GM19372 (cell line): ENCODE results near the gene ANKRD9.
"Not testable (repeated sequence)": the region's sequence is repeated elsewhere in the genome, so short reads cannot be mapped to it uniquely, and the experiment has no call there.

Source experiments
- ATAC-seq: cut with Tn5 transposase; IDR thresholded peaks from one replicate; pipeline ENCODE4 v1.9.1; 2021; ENCODE audit warnings: mild to moderate bottlenecking, low read depth, moderate library complexity; ENCODE audit not compliant: unreplicated experiment

ANKRD9 gene

DNA sequence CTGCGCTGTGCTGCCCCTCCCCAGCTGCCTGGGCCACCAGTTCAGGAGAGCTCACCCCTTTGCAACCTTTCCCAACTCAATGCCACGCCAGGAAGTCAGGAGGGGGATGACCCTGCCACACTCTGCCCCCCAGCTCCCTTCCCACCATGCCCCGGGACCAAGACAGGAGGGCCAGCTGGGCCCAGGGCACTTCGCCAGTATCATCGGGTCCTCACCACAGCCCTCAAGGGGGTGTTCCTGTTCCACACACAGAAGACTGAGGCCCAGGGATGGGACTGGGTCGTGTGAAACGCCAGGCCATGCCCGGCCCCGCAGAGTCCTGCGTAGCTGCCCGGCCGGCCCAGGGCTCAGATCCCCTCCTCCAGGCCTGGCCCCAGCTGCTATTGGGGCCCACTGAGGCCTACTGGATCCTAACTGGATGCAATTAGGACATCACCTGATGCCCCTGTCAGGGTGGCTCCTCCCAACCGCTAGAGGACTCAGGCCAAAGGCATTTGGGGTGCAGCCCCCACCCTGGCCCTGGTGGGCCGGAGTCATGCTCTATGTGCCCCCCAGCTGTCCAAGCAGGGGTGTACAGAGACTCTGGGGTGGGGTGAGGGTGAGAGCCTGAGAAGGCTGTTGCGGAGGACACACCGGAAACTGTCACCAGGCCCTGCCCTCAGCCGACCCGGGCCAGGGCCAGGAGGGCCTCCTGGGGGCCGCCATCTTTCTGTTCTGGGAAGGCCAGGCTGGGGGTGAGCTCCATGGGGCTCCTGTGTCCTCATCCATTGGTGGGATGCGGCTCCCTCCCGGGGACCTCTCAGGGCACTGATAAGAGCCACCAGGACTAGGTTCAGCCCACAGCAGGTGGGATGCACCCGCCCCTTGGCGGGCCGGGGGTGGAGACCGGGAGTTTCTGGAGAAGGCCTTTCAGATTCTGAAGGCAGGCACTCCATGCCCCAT lies 29.3 kb upstream of the ANKRD9 start:
- no peak for ATAC-seq

DNA sequence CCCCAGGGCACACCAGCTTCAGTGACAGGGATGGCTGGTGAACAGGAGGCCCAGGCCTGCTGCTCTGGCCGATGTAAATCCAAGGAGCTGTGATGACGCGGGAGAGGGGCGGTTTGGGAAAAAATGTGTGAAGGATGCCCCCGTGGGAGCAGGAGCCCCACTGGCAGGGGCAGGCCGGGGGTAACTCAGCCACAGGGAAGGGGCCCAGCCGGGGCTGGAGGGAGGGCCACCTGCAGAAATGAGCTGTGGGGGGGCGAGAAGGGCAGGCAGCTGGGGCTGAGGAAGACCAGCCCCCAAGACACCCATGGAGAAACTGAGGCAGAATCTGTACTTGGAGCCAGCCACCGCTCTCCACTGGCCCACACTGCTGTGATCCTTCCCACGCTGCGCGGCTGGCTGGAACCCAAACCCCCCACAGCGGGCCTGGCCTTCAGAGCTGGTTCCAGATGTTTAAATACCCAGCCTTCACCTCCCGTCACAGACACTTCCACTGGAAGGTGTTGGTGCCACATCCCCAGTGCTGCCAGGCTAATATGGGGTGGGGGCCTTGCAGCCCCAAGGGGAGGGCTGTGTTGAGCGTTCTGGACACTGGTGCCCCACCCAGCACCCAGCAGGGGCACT lies 28.5 kb upstream of the ANKRD9 start:
- no peak for ATAC-seq

DNA sequence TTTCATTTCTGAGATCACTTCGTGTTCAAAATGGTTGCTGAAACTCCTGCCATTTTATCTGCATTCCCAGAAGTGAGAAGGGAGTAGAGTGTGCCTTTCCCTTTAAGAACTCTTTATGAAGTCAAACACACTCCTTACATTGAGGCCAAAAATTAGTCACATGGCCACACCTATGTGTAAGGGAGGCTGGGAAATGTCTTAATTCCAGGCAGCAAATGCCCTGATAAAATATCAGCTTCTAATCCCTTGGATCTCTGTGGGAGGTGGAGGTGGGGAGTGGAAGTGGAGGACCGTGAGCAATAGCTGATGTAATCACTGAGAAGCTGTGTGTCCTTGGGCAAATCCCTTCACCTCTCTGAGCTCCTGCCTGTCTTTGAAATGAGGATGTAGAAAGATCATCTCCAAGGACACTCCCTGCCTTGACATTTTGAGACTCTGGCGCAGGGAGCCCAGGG lies 22.7 kb upstream of the ANKRD9 start:
- no peak for ATAC-seq

DNA sequence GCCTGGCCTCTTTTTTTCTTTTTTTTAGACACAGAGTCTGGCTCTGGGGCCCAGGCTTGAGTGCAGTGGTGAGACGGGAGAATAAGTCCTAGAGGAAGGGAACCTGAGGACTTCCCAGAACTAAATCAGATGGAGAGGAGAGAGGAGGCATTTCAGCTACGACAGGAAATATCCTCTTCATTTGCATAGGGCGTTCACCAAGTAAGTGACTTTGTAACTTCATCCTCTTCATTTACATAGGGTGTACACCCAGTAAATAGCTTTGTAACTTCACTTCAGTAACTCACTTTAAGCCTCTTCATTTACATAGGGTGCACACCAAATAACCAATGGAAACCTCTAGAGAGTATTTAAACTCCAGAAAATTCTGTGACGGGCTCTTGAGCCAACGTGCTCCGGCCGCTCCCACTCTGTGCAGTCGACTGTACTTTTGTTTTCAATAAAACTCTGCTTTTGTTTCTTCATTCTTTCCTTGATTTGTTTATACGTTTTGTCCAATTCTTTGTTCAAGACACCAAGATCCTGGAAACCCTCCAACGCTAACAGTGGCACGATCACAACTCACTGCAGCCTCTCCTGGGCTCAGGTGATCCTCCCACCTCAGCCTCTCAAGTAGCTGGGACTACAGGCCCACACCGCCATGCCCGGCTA lies 21.4 kb upstream of the ANKRD9 start:
- no peak for ATAC-seq

DNA sequence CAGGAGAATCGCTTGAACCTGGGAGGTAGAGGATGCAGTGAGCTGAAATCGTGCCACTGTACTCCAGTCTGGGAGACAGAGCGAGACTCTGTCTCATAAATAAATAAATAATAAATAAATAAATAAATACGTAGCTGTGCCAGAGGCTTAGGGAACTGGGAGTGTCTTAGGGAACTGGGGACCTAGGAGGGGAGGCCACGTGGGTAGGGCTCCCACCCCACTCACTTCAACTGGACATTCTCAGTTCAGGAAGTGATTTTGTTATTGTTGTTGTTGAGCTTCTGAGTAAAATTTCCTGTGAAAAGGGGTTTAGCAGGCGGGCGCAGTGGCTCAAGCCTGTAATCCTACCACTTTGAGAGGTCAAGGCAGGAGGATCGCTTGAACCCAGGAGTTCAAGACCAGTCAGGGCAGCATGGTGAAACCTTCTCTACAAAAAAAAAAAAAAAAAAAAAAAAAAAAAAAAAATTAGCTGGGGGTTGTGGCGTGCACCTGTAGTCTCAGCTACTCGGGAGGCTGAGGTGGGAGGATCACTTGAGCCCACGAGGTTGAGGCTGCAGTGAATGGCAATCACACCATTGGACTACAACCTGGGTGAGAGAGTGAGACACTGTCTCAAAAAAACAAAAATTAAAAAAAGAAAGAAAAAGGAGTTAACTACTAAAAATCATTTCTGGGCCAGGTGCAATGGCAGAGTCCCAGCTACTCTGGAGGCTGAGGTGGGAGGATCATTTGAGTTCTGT lies 19.0 kb upstream of the ANKRD9 start:
- ATAC-seq = no peak

DNA sequence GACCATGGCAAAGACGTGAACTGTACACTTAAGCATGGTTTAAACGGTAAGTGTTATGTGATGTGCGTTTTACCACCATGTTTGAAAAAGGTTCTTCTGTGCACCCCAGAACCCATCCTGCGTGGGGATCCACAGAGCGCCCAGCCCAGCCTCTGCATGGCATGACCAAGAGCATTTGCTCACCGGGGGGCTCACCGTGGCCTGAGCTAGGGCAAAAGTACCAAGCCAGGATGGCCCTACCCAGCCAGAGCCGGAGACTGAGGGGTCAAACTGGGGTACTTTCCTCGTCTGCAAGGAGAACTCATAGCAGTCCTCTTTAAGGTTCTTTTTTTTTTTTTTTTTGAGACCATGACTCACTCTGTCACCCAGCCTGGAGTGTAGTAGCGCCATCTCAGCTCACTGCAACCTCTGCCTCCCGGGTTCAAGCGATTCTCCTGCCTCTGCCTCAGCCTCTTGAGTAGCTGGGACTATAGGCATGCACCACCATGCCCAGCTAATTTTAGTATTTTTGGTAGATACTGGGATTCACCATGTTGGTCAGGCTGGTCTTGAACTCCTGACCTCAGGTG lies 16.4 kb upstream of the ANKRD9 start:
- no peak for ATAC-seq

DNA sequence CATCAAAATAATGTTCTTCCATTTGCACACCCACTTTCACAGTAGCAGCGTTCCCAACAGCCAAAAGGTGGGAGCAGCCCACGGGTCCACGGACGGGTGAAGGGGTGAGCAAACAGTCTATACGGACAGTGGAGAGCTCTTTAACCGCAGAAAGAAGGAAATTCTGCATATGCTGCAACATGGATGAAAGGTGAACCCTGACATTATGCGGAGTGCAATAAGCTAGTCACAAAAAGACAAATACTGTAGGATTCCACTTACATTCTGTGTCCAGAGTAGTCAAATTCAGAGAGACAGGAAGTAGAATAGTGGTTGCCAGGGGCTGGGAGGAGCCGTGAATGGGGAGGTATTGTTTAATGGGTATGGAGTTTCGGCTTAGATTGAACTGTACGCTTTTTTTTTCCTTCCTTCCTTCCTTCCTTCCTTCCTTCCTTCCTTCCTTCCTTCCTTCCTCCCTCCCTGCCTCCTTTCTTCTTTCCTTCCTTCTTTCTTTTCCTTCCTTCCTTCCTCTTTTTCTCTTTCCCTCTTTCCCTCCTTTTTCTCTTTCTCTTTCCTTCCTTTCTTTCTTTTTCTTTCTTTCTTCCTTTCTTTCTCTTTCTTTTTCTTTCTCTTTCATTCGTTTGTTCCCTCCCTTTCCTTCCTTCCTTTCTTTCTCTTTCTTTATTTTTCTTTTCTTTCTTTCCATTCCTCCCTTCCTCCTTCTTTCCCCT lies 15.8 kb upstream of the ANKRD9 start:
- no peak for ATAC-seq

DNA sequence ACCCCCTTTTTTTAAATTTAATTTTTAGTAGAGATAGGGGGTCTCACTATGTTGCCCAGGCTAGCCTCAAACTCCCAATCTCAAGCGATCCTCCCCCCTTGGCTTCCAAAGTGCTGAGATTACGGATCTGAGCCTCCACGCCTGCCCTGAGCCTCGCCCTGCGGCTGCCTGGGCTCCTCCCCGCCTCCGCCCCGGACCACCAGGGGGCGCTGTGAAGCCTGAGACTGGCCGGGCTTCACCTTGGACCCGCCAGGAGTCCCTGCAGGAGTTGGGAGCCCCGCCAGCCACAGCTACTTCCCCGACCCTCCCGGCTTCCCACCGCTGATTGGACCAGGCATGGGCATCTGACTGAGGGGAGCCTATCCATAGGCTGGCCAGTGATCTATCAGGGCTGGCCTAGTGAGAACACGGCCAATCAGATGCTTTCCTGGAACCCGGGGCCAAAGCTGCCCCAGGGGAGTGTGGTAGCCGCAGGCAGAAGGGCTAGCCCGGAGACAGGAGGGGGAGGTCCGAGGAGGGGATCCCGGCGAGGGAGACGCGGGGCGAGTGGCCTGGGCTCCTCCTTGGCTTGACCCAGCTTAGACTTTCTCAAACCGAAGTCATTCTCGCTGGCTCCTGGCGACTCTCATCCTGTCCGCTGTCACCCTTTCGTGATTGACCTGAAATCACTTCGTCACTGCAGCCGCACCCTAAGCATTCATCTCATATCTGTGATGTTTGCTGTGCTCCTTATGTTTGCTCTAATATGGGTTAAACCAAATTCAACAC lies 15.1 kb upstream of the ANKRD9 start:
- ATAC-seq = peak; percentile 97

DNA sequence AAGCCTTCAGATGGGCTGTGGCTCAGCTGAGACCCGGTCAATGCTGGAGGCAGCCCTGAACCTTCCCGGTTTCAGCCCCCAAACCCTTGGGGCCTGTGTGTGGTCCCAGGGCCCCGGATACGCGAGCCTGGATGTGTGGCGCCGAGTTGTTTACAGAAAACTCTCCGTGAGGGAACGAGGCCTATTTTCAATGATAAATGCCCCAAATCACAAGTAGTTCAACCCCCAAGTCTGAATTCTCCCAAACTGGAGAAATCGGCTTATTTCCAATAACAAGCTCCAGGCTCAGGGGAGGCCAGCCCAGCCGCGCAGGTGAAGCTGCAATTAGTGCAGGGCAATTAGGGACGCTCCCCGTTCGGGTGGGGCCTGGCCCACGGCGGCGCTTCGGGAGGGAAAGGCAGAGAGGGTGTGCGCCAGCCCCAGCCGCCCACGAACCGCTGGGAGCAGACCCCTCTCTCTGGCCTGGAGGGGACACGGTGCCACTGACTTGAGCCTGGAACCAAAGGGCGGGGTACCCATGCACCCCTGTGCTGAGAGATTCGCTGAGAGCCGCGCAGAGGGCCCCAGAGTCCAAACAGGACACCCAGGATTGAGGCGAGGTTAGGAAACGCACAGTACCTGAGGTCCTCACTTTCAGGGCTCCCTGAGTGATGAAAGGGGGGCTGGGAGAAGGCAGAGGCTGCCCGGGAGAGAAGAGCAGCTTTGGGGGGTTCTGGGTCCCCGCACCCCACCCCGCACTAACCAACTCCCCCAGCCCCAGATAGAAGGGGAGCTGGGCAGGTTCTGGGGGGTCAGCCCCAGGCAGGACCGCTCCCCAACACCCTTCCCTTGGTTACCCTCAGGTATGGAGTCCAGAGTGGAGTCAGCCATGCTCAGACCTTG lies 14.2 kb upstream of the ANKRD9 start:
- no peak for ATAC-seq

DNA sequence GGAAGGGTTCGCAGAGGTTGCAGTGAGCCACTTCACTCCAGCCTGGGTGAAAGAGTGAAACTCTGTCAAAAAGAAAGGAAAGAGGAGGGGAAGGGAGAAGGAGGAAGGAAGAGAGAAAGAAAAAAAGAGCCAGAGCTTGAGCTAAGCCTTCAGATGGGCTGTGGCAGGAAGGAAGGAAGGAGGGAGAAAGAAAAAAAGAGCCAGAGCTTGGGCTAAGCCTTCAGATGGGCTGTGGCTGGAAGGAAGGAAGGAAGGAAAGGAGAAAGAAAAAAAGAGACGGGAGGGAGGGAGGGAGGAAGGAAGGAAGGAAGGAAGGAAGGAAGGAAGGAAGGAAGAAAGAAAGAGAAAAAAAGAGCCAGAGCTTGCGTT lies 13.6 kb upstream of the ANKRD9 start:
- ATAC-seq = no peak

DNA sequence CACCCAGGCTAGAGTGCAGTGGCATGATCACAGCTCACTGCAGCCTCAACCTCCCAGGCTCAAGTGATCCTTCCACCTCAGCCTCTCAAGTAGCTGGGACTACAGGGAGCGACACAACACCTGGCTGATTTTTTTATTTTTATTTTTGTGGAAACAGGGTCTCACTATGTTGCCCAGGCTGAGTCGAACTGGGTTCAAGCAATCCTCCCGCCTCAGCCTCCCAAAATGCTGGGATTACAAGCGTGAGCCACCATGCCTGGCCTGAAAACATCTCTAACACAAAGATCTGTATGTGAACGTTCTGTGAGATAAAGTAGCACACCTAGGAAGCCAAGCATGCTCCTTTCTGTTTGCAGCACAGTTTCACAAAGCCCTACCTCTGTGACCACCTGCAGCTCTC lies 10.1 kb upstream of the ANKRD9 start:
- ATAC-seq = not testable (repeated sequence)

DNA sequence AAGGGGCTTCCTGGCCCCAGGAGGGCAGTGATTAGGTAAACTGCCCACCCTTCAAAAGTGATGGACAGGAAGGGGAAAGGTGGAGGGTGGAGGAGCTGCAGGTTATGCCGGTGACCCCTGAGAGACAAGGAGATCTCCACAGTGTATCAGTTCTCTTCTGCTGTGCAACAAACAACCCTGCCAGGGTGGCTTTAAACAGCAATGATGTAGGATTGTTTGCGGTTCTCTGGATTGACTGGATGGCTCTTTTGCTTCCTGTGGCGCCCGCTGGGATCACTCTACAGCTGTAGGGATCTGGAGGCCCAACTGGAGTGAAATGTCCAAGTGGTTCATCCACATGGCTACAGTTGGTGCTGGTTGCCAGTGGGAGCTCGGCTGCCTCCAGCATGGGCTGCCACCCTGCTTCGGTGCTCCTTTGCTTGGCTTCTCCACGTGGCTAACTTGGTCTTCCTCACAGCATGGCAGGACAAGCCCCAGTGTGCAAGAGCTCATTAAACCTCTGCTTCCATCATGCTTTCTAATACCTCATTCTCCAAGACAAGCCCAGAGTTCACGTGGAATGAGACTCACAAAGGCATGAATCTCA lies 8.6 kb upstream of the ANKRD9 start:
- no peak for ATAC-seq

DNA sequence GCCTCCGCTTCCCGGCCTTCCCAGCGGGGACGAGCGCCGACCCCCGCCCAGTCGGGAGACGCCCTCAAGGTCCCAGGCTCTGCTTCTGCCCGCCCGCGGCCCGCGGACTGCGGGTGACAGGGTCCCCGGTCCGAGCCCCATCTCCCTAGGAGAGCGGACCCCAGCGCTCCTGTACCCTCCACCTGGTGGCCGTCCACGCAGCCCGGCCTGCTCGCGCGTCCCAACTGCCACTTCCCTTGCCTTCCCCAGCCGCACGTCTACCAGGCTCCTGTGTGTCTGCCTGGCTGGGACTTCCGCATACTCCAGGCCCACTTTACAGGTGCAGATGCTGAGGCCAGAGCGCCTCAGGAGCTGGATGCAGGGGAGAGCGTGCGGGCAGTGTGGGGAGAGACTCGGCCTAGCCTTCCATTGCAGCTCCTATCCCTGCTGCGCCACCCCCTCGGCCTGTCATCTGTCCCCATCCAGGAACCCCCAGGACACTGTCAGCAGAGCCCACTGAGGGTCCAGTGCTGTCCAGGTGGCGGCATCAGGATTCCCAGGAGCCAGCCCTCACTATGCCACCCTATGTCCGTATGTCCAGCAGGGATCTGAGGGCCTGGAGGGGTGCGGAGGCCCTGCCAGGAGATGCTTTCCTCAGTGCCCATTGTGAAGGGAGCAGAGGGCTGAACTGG lies 8.0 kb upstream of the ANKRD9 start:
- ATAC-seq = no peak

DNA sequence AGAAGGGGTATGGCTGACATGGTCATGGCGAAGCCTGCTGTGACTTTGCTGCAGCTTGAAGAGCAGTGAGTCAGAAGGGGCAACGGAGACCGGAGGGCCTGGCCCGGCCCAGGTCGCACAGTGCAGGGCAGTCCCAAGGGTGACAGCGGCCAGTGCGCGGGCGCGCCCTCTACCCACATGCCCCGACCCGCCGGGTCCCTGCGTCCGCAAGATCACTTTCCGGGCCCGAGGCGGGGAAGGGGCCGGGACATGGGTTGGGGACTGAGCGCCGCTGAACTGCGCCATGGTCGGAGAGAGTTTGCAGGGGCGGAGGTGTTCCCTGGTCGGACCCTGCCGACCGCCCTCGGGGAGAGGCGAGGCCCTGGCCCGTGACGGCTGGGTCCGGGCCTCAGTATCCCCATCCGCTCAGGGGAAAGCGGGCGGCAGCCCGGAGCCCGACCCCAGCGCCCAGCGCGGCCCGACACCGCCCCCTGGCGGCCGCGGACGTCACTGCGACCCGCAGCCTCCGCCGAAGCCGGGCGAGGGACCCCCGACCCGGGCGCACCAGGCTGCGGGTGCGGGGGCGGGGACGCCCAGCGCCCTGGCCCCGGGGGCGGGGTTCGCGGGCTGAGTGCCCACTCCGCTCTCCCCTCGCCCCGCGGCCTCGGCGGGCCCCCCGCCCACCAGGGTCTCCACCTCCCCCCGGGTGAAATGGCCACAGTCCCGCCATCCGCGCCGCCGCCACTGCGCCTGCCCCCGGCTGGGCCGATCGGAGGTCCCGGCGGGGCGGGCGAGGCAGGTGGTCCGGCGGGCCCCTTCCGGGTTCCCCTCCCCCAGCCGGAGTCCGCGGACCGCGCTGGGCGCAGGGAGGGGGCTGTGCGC lies 7.2 kb upstream of the ANKRD9 start:
- ATAC-seq = peak; percentile 57

DNA sequence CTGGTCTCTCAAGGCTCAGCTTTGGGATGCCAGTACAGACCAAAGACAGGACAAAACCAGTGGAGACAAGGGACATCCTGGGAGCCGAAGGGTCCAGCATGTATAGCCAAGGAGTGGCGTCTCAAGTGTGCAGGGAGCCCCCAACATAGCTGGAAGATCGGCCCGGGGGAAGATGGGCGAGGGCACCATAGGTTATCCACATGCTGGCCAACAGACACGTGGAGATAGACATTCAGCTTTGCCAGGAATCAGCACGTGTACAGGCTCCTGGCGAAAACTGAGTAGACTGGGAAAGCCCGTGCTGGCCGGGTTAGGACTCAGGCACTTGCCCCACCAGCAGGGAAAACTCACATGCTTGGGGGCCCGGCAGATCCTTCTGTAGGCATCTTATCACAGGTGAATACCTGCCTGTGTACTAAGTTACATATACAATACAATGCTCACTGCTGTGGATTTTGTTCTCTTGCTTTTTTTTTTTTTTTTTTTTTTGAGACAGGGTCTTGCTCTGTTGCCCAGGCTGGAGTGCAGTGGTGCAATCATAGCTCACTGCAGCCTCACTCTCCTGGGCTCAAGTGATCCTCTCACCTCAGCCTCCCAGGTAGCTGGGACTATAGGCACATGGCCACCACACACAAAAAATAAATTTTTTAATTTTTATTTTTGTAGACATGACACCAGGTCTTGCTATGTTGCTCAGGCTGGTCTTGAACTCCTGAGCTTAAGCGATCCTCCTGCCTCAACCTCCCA lies 5.6 kb upstream of the ANKRD9 start:
- ATAC-seq = no peak
